ENCODE results near the gene KCTD5.

- no peak for TF ChIP-seq EZH2 (IDR thresholded peaks at IDR 0.05)
- no peak for TF ChIP-seq CTCF (IDR thresholded peaks at IDR 0.05)
Observed at GRCh38 chr16:2712063-2712441, 29.7 kb downstream of the KCTD5 start.

Measured in neural progenitor cell (in vitro differentiated cells).